Measurements from ENCODE around the gene CCDC122. TPM values are rescaled to one million over a fixed set of nuclear protein-coding genes. Genes with fewer than 3 reads are reported as not detected.

The CCDC122 gene
- polyA plus RNA-seq, 1 experiment: 1.6 TPM

- no peak for TF ChIP-seq CTCF (IDR thresholded peaks at IDR 0.05; ENCODE audit: low read depth, low read length)
- Histone ChIP-seq H3K9me3 (ENCODE audit: control insufficient read depth, insufficient read depth, low read length) (no peaks in the 10 kb centered on the region), H3K27ac (ENCODE audit: low read depth, low read length) (no peak overlapping the region), H3K4me3 (ENCODE audit: low read depth, low read length) (peak overlapping the region; percentile 72), H3K27me3 (ENCODE audit: control insufficient read depth, insufficient read depth, low read length) (no peaks in the 10 kb centered on the region)
- CTCF ChIA-PET: interaction anchor here (0.5 to 0.6 kb wide), 4 partner anchors 47 to 509 kb away, joined by 3 to 6 read pairs (median 5); no protein-coding TSS in a partner anchor
- no peak for DNase-seq (ENCODE audit: low read depth, low spot score)
- POLR2A ChIA-PET: interaction anchor here (0.6 kb wide), 1 partner anchor 230 kb away, joined by 5 read pairs; no protein-coding TSS in a partner anchor
These were observed 93.1 kb downstream of the CCDC122 start for GRCh38 chr13:43786472-43786765.

Small RNA genes within 50 kb of the gene (small RNA-seq; reads per million reads assigned to genes)
- not detected for gene AL162713.1 (ENCODE audit: insufficient read length, low read depth)

Other genes starting within 250 kb of the CCDC122 start
- gene ENOX1, start 92.8 kb downstream of the CCDC122 start, polyA plus RNA-seq (2011; rRNA removed): 3.3 and 3.9 TPM in 2 replicates
- gene LACC1, start 164 bp upstream of the CCDC122 start, polyA plus RNA-seq (2011; rRNA removed): 9.0 and 11.7 TPM in 2 replicates

Data from AG04450 (cell line).